Suprapubic skin (tissue), 4 donors: ENCODE data around the gene STAT3.

Source experiments
- EP300 ChIP-seq: sonication (generic); formaldehyde crosslinking; IDR thresholded peaks from one replicate; pipeline ENCODE4 v1.6.1; 2017; ENCODE audit warnings: antibody characterized with exemption
- POLR2A ChIP-seq, 2 donors: fragments of 450-650 bp; IDR thresholded peaks; one replicate each; pipeline ENCODE4 v1.6.1; 2017; ENCODE audit warnings: antibody characterized with exemption in 2 of 2, mild to moderate bottlenecking in 2 of 2, moderate library complexity in 2 of 2
- POLR2AphosphoS5 ChIP-seq, 3 donors: sonication (generic); formaldehyde crosslinking; IDR thresholded peaks; one replicate each; pipeline ENCODE4 v1.6.1; 2017; ENCODE audit warnings: antibody characterized with exemption in 3 of 3
- TF ChIP-seq, protein P1 (sequence below), 2 donors: fragments of 200-600 bp in 1 of 2; fragments of 450-650 bp in 1 of 2; sonication (generic) in 1 of 2; IDR thresholded peaks; one replicate each; pipeline ENCODE4 v1.5.1; 2016 to 2019; ENCODE audit warnings: antibody characterized with exemption in 2 of 2, mild to moderate bottlenecking in 1 of 2, moderate library complexity in 1 of 2

DNA sequence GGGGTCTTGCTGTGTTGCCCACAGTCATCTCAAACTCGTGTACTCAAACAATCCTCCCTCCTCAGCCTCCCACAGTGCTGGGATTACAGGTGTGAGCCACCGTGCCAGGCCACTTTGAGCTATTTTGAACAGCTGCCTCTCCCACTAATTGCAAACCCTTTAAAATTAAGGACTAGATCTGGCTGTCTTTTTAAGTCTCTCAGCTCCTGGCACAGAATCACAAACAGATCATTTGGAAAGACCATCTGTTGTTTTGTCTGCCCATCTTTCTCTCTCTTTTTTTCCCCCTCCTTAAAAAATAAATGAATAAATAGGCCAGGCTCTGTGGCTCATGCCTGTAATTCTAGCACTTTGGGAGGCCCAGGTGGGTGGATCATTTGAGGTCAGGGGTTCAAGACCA lies 10.9 kb upstream of the STAT3 start:
- TF ChIP-seq POLR2AphosphoS5 (IDR thresholded peaks at IDR 0.05) (no peak), POLR2A (IDR thresholded peaks at IDR 0.05) (no peak), EP300 (no peak)
- TF ChIP-seq, protein P1, sequence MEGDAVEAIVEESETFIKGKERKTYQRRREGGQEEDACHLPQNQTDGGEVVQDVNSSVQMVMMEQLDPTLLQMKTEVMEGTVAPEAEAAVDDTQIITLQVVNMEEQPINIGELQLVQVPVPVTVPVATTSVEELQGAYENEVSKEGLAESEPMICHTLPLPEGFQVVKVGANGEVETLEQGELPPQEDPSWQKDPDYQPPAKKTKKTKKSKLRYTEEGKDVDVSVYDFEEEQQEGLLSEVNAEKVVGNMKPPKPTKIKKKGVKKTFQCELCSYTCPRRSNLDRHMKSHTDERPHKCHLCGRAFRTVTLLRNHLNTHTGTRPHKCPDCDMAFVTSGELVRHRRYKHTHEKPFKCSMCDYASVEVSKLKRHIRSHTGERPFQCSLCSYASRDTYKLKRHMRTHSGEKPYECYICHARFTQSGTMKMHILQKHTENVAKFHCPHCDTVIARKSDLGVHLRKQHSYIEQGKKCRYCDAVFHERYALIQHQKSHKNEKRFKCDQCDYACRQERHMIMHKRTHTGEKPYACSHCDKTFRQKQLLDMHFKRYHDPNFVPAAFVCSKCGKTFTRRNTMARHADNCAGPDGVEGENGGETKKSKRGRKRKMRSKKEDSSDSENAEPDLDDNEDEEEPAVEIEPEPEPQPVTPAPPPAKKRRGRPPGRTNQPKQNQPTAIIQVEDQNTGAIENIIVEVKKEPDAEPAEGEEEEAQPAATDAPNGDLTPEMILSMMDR (IDR thresholded peaks at IDR 0.05) = no peak
